Femur (tissue), 1 donor: ENCODE data around the gene GPRC5A.

Experiments
- DNase-seq: peaks from one replicate; pipeline ENCODE4 v3.0.0-alpha.2; 2017

GPRC5A gene

DNA sequence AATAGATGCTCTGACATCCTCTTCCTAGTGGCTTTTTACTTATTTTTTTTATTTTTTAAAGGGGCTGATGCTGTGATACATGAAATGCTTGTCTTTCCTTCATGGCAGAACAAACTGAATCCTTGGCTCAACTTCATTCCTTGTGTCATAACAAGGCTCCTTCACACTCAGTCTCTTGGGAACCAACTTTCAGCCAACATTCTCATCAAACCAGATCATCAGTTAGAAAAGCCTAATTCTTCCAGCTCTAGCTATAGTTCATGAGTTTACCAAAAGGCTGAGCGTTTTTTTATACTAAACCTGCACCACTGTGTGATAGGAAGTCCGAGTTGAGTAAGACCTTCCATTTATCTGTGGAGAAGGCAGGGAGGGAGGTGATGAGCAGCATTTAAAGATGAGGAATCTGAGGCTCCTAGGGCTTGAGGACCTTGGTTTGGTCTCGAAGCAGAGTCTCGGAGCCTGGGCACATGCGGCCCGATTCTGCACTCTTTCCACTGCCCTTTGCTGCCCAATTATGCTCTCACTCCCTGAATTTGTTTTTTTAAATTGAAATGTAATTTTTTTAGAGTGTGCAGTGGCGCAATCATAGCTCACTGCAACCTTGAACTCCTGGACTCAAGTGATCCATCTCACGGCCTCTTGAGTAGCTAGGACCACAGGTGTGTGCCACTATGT lies 52.4 kb downstream of the GPRC5A start:
- no peak for DNase-seq

DNA sequence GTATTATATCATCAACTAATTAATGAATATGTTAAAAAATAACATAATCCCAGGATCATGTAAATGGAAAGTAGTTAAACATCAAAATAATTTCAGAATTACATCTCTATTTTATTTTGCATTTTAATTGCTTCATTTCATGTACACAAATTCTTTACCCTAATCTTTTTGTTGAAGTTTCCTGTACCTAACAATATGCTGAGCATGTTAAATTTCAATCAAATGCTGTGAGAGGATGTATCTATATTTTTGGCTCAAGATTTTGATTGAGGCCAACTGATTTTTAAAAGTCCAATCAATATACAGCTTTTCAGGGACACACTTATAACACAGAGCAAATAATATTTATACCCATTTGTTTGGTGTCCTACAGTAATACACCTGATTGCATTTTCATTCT lies 54.2 kb downstream of the GPRC5A start:
- no peak for DNase-seq

DNA sequence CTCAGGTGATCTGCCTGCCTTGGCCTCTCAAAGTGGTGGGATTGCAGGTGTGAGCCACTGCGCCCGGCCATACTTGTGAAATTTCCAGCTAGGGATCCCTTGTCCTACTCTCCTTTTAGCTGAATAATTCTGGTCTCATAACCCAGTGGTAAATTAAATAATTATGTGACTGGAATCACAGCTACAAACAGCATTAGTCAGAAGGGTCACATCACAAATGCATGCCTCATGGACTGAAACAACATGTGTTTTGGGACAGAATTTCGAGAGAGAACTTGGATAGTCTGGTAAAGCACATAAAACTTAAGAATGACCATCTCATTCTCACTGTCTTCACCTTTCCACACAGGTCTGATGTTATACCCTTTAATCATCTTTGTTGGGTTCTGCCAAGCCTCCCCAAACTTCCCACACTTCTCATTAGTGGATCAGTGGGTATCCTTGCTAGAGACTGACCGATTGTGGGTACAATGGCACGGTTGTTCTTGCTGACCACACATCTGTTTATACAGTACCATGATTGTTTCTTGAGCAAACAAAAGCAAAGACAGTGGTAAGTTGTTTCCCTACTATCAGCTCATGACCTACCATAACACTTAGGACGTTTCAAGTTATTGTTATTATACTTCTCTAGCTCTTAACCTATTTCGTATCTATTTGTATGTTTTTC lies 55.5 kb downstream of the GPRC5A start:
- DNase-seq, result no peak

DNA sequence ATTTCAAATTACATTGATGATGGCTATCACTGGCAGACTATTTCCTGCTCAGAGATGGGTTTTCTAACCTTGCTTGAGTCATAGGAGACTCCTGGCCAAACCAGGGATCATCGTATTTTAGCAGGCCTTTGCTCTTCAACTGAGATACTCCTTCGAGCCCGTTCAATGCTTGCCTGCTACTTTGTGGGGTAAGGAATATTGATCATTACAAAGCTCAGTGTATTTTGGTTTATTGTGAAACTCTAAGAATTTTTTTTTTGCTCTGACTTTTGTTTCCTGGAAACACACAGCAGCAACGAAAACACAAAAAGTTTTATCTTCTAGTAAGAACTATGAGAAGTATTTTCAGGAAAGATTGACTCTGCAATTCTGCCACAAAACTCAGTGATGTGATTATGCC lies 56.5 kb downstream of the GPRC5A start:
- no peak for DNase-seq

DNA sequence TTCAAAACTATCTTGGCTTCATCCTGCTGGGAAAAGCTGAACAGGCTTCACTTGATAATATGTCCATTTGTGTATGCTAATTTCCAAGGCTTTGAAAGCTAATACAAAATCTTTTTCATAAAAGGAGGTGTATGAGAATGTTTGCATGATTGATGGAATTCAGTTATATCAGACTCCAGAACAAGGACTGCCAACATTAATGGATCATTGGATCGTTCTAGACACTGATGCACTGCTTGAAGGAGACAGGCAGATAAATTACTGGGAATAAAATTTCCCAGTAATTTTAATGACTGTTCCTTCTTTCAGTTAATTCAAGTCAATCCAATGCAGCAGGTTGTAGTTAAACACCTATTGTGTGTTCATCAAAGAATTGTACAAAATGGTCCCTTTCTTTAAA lies 60.1 kb downstream of the GPRC5A start:
- DNase-seq, result no peak

DNA sequence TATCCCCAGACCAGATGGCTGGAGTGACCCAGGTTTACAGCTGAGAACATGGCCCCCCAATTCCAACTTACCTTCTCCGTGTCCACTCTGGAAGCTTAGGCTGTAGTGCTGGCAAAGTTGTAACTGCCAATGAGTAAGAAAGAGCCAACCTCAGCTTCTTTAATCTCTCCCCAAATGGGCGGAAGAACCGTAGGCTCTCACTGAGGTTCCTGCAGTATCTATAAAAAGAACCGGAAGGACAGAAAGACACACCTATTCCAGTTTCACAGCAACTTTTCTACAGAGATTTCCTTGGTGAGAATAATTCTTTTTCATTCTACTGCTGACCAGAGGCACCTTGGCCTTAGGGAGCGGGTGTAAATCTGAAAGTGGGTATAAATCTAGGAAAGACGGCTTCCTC lies 60.7 kb downstream of the GPRC5A start, which contains the start of gene GPRC5D:
GPRC5D (minus strand) TSS at position 135 of the 400 bp plus-strand sequence. CDS start 1,786 bp downstream, outside the sequence.
- DNase-seq, result no peak

DNA sequence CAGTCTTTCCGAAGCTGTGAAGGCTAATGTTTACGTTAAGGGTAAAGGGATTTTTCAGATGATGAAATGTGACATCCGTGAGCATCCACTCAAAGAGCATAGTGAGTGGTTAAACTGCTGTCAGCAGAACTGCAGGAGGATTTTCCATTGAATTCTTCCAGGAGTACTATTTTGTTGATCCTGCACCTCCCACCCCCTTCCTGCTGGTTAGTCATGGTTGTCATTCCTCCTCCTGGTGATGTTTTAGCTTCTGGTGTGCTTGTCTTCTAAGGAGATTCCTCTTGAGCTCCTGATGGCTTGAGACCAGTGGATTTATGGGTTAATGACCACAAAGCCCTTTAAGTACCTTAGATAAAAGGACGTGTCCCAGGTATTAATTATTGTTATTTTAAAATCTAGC lies 63.0 kb downstream of the GPRC5A start:
- no peak for DNase-seq

DNA sequence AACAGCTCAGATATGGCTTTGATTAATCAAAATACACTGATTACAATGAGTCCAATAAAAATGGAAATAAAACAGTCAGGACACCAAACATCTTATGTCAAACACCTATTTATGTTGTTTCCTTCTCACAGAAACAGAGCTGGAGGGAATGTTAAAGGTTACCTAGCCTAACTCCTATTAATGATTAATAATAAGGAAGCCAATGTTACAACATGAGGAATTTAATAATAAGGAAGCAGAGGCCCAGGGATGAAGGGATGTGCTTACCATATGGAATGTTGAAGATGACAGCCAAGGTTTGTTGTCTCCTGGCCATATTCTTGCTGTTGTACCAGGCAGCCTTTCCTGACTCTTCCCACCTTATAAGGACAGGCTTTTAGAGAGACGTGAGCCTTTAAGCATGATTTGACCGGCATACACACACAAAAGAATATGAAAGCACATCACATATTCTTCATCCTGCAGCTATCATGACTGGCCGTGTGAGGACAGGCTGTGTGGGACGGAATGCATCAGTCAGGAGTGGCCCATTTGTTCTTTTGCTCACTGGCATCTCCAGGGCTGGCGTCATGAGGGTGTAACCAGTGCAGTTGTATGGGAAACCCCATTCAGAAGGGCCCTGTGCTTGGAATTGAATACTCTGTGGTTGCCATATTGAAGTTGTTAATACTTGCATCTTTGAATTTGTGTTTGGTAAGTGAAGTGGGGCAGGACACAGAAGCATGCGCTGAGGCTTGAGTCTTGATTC lies 63.7 kb downstream of the GPRC5A start:
- no peak for DNase-seq

DNA sequence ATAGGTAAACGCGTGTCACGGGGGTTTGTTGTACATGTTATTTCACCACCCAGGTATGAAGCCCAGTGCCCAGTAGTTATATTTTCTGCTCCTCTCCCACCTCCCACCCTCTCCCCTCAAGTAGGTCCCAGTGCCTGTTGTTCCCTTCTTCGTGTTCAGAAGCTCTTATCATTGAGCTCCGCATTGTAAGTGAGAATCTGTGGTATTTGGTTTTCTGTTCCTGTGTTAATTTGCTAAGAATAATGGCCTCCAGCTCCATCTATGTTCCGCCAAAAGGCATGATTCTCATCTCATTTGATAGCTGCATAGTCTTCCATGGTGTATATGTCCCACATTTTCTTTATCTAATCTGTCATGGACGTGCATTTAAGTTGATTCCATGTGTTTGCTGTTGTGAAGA lies 67.5 kb downstream of the GPRC5A start:
- no peak for DNase-seq

DNA sequence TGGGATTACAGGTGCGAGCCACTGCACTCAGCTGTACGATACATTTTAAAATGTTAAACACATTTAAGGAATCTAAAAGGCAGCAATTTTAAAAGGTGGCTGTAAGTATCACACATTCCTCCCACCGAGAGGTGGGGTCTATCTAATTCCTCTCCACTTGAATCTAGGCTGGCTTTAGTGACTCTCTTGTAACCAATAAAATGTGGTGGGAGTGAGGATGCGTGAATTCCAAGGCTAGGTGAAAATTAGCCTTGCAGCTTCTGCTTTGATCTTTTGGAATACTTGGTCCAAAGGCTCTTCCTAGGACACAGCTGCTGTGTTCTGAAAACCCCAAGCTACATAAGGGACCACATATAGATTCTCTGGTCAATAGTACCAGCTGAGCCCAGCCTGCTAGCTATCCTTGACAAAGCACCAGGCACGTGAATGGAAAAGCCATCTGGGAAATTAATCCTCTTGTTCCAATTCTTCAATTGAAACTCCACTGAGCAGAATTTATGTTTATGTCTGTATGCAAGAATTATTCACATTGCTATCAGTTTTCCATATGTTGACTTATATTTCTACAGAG lies 69.4 kb downstream of the GPRC5A start:
- no peak for DNase-seq

DNA sequence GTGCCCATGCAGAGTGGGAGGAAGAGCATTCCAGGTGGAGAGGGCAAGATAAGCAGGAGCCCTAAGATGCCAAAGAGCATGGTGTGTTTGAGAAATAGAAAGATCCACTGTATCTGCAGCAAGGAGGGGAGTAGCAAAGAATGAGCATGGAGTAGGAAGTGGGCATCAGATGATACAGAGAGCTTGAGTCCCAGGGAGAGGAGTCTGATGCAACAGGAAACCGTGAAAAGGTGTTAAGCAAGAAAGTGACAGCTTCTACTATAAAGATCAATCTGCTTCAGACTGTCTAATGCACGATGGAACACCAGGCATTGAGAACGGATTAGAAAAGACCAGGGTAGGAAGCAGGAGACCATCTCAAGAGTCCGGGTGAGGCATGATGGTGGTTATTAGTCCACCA lies 72.9 kb downstream of the GPRC5A start:
- DNase-seq, result no peak

DNA sequence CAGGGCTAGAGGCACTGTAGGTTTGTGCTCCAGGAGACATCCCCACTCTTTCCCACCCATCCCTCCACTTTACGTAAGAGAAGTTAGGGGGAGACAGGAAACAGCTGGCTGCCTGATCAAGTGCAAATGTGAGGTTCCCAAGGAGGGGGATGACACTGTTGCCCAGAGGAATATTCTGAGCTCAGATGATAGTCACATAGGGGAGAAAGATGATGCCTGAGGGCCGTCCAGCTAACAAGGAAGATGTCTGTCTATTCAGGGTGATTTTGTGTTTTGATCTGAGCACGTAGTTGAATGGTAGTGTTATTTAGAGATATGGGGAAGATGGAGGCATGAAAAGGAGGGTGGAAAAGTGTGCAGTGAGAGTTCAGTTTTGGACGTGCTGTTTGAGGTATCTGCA lies 74.5 kb downstream of the GPRC5A start:
- no peak for DNase-seq
